GM21619 (cell line): ENCODE measurements around the gene PCSK9.

Experiments used
- ATAC-seq: cut with Tn5 transposase; IDR thresholded peaks from one replicate; pipeline ENCODE4 v1.9.1; 2021; ENCODE audit not compliant: unreplicated experiment

PCSK9 gene

GRCh38 chr1:55057270-55057955 lies 18.1 kb downstream of the PCSK9 start:
- ATAC-seq = no peak

GRCh38 chr1:55057956-55058298 lies 18.6 kb downstream of the PCSK9 start:
- ATAC-seq = no peak

- no peak for ATAC-seq
Observed at GRCh38 chr1:55059302-55060132, 20.2 kb downstream of the PCSK9 start.

GRCh38 chr1:55060133-55060999 lies 21.0 kb downstream of the PCSK9 start:
- no peak for ATAC-seq

GRCh38 chr1:55061000-55061705 lies 21.8 kb downstream of the PCSK9 start:
- no peak for ATAC-seq

GRCh38 chr1:55061706-55062321 lies 22.5 kb downstream of the PCSK9 start:
- ATAC-seq = no peak

- ATAC-seq = no peak
Observed at GRCh38 chr1:55062801-55063576, 23.6 kb downstream of the PCSK9 start.

- no peak for ATAC-seq
Observed at GRCh38 chr1:55063577-55063942, 24.2 kb downstream of the PCSK9 start.

- ATAC-seq = peak; percentile 49
Observed at GRCh38 chr1:55064071-55064581, 24.8 kb downstream of the PCSK9 start.

GRCh38 chr1:55064861-55065263 lies 25.5 kb downstream of the PCSK9 start:
- ATAC-seq = no peak

GRCh38 chr1:55065648-55066047 lies 26.3 kb downstream of the PCSK9 start:
- no peak for ATAC-seq

- ATAC-seq = no peak
Observed at GRCh38 chr1:55067022-55067778, 27.9 kb downstream of the PCSK9 start.

- ATAC-seq = no peak
Observed at GRCh38 chr1:55067914-55068313, 28.6 kb downstream of the PCSK9 start.

GRCh38 chr1:55068638-55069037 lies 29.3 kb downstream of the PCSK9 start:
- no peak for ATAC-seq

GRCh38 chr1:55069280-55069679 lies 29.9 kb downstream of the PCSK9 start:
- ATAC-seq = no peak

GRCh38 chr1:55070293-55071164 lies 31.2 kb downstream of the PCSK9 start:
- no peak for ATAC-seq

- ATAC-seq = no peak
Observed at GRCh38 chr1:55071477-55071876, 32.1 kb downstream of the PCSK9 start.
